ENCODE data around the gene DPYSL3. TPM values are rescaled to one million over a fixed set of nuclear protein-coding genes. Genes with fewer than 3 reads are reported as not detected.
A peak's percentile ranks its signal among the peaks of the same experiment; 100 is the strongest.

DPYSL3 gene
- total RNA-seq, 1 experiment from 2014 or later: 8.9 TPM

GRCh38 chr5:147404706-147405105, 105.2 kb downstream of the DPYSL3 start:
- intact Hi-C loops (cut with micrococcal nuclease): loop anchor here (1.0 kb wide), 1 partner anchor 49 kb away; no protein-coding TSS in a partner anchor
- no peak for DNase-seq (ENCODE audit: unreplicated experiment)
- Mint-ChIP-seq H3K9me3 (ENCODE audit: unreplicated experiment) (no peaks in the 10 kb centered on the region), H3K27me3 (ENCODE audit: insufficient read depth, unreplicated experiment) (no peaks in the 10 kb centered on the region), H3K4me1 (ENCODE audit: insufficient read depth, unreplicated experiment) (peaks cover 20% of the 10 kb centered on the region), H3K36me3 (ENCODE audit: insufficient read depth, unreplicated experiment) (no peaks in the 10 kb centered on the region), H3K4me3 (ENCODE audit: unreplicated experiment) (no peak overlapping the region), H3K27ac (ENCODE audit: low read depth, unreplicated experiment) (peak overlapping the region; percentile 91)
- POLR2A ChIA-PET: interaction anchor here (0.6 to 1.9 kb wide), 14 partner anchors 8 to 1051 kb away, joined by 3 to 10 read pairs (median 3); no protein-coding TSS in a partner anchor
- TF ChIP-seq CTCF (IDR thresholded peaks at IDR 0.05; ENCODE audit: unreplicated experiment): no peak
- BruUV-seq (replicated peaks): no TSS peak
- CTCF ChIA-PET: interaction anchor here (0.6 to 5.7 kb wide), 14 partner anchors 8 to 453 kb away, joined by 3 to 40 read pairs (median 4); no protein-coding TSS in a partner anchor

- ChIA-PET POLR2A (interaction anchor here (0.6 to 1.9 kb wide), 19 partner anchors 9 to 1082 kb away, joined by 3 to 10 read pairs (median 3); no protein-coding TSS in a partner anchor), CTCF (interaction anchor here (0.6 to 5.7 kb wide), 21 partner anchors 9 to 864 kb away, joined by 3 to 40 read pairs (median 3); no protein-coding TSS in a partner anchor)
- Mint-ChIP-seq H3K36me3 (ENCODE audit: insufficient read depth, unreplicated experiment) (no peaks in the 10 kb centered on the region), H3K27ac (ENCODE audit: low read depth, unreplicated experiment) (peak overlapping the region; percentile 91), H3K4me3 (ENCODE audit: unreplicated experiment) (no peak overlapping the region), H3K27me3 (ENCODE audit: insufficient read depth, unreplicated experiment) (no peaks in the 10 kb centered on the region), H3K9me3 (ENCODE audit: unreplicated experiment) (no peaks in the 10 kb centered on the region), H3K4me1 (ENCODE audit: insufficient read depth, unreplicated experiment) (peaks cover 20% of the 10 kb centered on the region)
- DNase-seq (ENCODE audit: unreplicated experiment): peak; percentile 95
- no peak for TF ChIP-seq CTCF (IDR thresholded peaks at IDR 0.05; ENCODE audit: unreplicated experiment)
- no TSS peak for BruUV-seq (replicated peaks)
- intact Hi-C loops (cut with micrococcal nuclease): loop anchor here (1.0 kb wide), 1 partner anchor 49 kb away; no protein-coding TSS in a partner anchor
These were observed 105.9 kb downstream of the DPYSL3 start for GRCh38 chr5:147403651-147404640.

GRCh38 chr5:147400881-147401280, 109.0 kb downstream of the DPYSL3 start:
- no peak for DNase-seq (ENCODE audit: unreplicated experiment)
- Mint-ChIP-seq H3K4me1 (ENCODE audit: insufficient read depth, unreplicated experiment) (peaks cover 20% of the 10 kb centered on the region), H3K36me3 (ENCODE audit: insufficient read depth, unreplicated experiment) (no peaks in the 10 kb centered on the region), H3K9me3 (ENCODE audit: unreplicated experiment) (no peaks in the 10 kb centered on the region), H3K27ac (ENCODE audit: low read depth, unreplicated experiment) (no peak overlapping the region), H3K4me3 (ENCODE audit: unreplicated experiment) (no peak overlapping the region), H3K27me3 (ENCODE audit: insufficient read depth, unreplicated experiment) (no peaks in the 10 kb centered on the region)
- intact Hi-C loops (cut with micrococcal nuclease): no loop called here
- no TSS peak for BruUV-seq (replicated peaks)
- POLR2A ChIA-PET: no interaction called here
- no peak for TF ChIP-seq CTCF (IDR thresholded peaks at IDR 0.05; ENCODE audit: unreplicated experiment)
- CTCF ChIA-PET: interaction anchor here (0.8 to 1.3 kb wide), 8 partner anchors 9 to 178 kb away, joined by 3 to 10 read pairs (median 4); no protein-coding TSS in a partner anchor
